ENCODE results near the gene TRPM7. TPM values are rescaled to one million over a fixed set of nuclear protein-coding genes. Genes with fewer than 3 reads are reported as not detected.
"Not testable (repeated sequence)": the region's sequence is repeated elsewhere in the genome, so short reads cannot be mapped to it uniquely, and the experiment has no call there.

The TRPM7 gene
- total and polyA plus RNA-seq, 9 donors: 12.4 to 57.2 (median 40.4) TPM

DNA sequence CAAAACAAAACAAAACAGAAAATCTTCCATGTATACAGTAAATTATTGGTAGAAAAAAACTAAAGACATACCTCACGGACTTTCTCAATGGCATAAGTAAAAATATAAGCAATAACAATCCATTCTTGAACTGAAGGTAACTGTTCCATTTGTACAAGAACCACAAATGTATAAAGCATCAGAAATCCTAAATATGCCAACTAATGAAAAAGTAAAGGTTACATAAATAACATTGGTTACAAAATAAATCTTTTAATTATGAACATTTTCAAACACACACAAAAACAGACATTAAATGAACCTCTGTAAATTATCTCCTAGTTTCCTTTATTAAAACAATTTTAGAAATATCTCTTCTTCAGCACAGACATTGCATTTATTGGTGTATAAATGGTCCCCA is 79.5 kb downstream of the TRPM7 start:
- WGBS, 3 donors: 91 to 98% (median 92%) methylated on average over 1 of the region's 1 CpG
- Histone ChIP-seq H3K9me3 (no peaks in the 10 kb centered on the region), H3K27me3 (no peaks in the 10 kb centered on the region), H3K36me3 (no peaks in the 10 kb centered on the region), H3K4me1 (ENCODE audit: insufficient read depth) (no peaks in the 10 kb centered on the region), H3K4me3 (no peak overlapping the region), H3K27ac (no peak overlapping the region)
- TF ChIP-seq EP300 (IDR thresholded peaks at IDR 0.05): no peak
- TF ChIP-seq, protein P1, sequence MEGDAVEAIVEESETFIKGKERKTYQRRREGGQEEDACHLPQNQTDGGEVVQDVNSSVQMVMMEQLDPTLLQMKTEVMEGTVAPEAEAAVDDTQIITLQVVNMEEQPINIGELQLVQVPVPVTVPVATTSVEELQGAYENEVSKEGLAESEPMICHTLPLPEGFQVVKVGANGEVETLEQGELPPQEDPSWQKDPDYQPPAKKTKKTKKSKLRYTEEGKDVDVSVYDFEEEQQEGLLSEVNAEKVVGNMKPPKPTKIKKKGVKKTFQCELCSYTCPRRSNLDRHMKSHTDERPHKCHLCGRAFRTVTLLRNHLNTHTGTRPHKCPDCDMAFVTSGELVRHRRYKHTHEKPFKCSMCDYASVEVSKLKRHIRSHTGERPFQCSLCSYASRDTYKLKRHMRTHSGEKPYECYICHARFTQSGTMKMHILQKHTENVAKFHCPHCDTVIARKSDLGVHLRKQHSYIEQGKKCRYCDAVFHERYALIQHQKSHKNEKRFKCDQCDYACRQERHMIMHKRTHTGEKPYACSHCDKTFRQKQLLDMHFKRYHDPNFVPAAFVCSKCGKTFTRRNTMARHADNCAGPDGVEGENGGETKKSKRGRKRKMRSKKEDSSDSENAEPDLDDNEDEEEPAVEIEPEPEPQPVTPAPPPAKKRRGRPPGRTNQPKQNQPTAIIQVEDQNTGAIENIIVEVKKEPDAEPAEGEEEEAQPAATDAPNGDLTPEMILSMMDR (IDR thresholded peaks at IDR 0.05): no peak
- no peak for DNase-seq
- intact Hi-C loops (cut with DNase I): no loop called here

DNA sequence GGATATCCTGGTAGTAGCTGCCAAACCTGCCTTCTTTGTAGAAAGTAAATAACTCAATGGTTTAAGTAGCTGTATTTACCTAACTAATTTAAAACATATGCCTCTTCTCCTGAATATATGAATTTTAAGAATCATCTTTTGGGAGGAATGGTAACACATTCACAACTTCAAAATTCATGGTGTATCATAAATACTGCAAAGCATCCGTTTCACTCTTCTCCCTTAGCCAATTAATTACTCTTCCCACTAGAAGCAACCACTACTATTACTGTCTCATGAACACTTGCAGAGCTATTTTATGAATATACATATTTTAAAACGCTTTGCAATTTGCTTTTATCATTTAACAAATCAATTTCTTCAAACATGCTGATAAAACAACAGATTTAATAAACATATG is 81.1 kb downstream of the TRPM7 start:
- no peak for DNase-seq
- Histone ChIP-seq H3K4me3 (no peak overlapping the region), H3K36me3 (no peaks in the 10 kb centered on the region), H3K4me1 (ENCODE audit: insufficient read depth) (no peaks in the 10 kb centered on the region), H3K27me3 (no peaks in the 10 kb centered on the region), H3K9me3 (no peaks in the 10 kb centered on the region), H3K27ac (no peak overlapping the region)
- intact Hi-C loops (cut with DNase I): no loop called here
- TF ChIP-seq, protein P1 (IDR thresholded peaks at IDR 0.05): no peak
- TF ChIP-seq EP300 (IDR thresholded peaks at IDR 0.05) (no peak), POLR2A (IDR thresholded peaks at IDR 0.05) (no peak)
- WGBS, 3 donors: 53 to 71% (median 68%) methylated on average over 2 of the region's 2 CpGs

- 93 to 96% (median 96%) methylated on average over 4 to 5 of the region's 5 CpGs for WGBS, 3 donors
- H3K36me3 ChIP-seq; H3K4me1 ChIP-seq (ENCODE audit: insufficient read depth); H3K4me3 ChIP-seq; intact Hi-C loops (cut with DNase I); H3K9me3 ChIP-seq; DNase-seq; H3K27me3 ChIP-seq; H3K27ac ChIP-seq: not testable (repeated sequence)
These were observed 84.6 kb downstream of the TRPM7 start for GRCh38 chr15:50602028-50602427.

- no peak overlapping the region for H3K4me3 ChIP-seq
- intact Hi-C loops (cut with DNase I): no loop called here
- no peak for DNase-seq
- no peaks in the 10 kb centered on the region for H3K36me3 ChIP-seq
- H3K4me1 ChIP-seq (ENCODE audit: insufficient read depth): peaks cover 3% of the 10 kb centered on the region
- TF ChIP-seq EP300 (IDR thresholded peaks at IDR 0.05) (no peak), POLR2A (IDR thresholded peaks at IDR 0.05) (no peak)
- TF ChIP-seq, protein P1 (IDR thresholded peaks at IDR 0.05): no peak
- H3K27me3 ChIP-seq: no peaks in the 10 kb centered on the region
- 91 to 95% (median 91%) methylated on average over 2 of the region's 2 CpGs for WGBS, 3 donors
- no peaks in the 10 kb centered on the region for H3K9me3 ChIP-seq
- no peak overlapping the region for H3K27ac ChIP-seq
These were observed 92.3 kb downstream of the TRPM7 start for GRCh38 chr15:50594311-50594710.

GRCh38 chr15:50593761-50594160 is 92.8 kb downstream of the TRPM7 start:
- no peak for DNase-seq
- Histone ChIP-seq H3K4me1 (ENCODE audit: insufficient read depth) (peaks cover 3% of the 10 kb centered on the region), H3K4me3 (no peak overlapping the region), H3K36me3 (no peaks in the 10 kb centered on the region), H3K27me3 (no peaks in the 10 kb centered on the region), H3K27ac (no peak overlapping the region), H3K9me3 (no peaks in the 10 kb centered on the region)
- WGBS, 3 donors: 84 to 88% (median 87%) methylated on average over 3 of the region's 3 CpGs
- intact Hi-C loops (cut with DNase I): no loop called here
- TF ChIP-seq, protein P1 (IDR thresholded peaks at IDR 0.05): no peak
- TF ChIP-seq EP300 (IDR thresholded peaks at IDR 0.05): no peak
- no peak for TF ChIP-seq POLR2A (IDR thresholded peaks at IDR 0.05)
